GM06990 (cell line): Measurements from ENCODE around the gene GCK.

ENCODE experiments used
- DNase-seq: peaks from one replicate; pipeline ENCODE4 v3.0.0-alpha.2; 2011; ENCODE audit not compliant: insufficient read length; ENCODE audit errors: extremely low read depth
- H3K27me3 ChIP-seq: replicated peaks from 2 replicates; pipeline ENCODE4 v1.6.0; 2011; ENCODE audit warnings: low read length; ENCODE audit not compliant: control insufficient read depth, insufficient read depth
- H3K36me3 ChIP-seq: 2 replicates; pipeline ENCODE4 v1.5.1; 2011; ENCODE audit warnings: low read length; ENCODE audit not compliant: control insufficient read depth, insufficient read depth
- H3K4me3 ChIP-seq: replicated peaks from 2 replicates; pipeline ENCODE4 v1.5.1; 2011; ENCODE audit warnings: low read depth, mild to moderate bottlenecking, control low read depth, low read length
- TF ChIP-seq, protein P1 (sequence below): IDR thresholded peaks from 2 replicates; pipeline ENCODE4 v1.5.1; 2011; ENCODE audit warnings: low read length, control low read depth, mild to moderate bottlenecking, inconsistent platforms; ENCODE audit not compliant: insufficient read depth, poor library complexity, severe bottlenecking

Gene GCK

DNA sequence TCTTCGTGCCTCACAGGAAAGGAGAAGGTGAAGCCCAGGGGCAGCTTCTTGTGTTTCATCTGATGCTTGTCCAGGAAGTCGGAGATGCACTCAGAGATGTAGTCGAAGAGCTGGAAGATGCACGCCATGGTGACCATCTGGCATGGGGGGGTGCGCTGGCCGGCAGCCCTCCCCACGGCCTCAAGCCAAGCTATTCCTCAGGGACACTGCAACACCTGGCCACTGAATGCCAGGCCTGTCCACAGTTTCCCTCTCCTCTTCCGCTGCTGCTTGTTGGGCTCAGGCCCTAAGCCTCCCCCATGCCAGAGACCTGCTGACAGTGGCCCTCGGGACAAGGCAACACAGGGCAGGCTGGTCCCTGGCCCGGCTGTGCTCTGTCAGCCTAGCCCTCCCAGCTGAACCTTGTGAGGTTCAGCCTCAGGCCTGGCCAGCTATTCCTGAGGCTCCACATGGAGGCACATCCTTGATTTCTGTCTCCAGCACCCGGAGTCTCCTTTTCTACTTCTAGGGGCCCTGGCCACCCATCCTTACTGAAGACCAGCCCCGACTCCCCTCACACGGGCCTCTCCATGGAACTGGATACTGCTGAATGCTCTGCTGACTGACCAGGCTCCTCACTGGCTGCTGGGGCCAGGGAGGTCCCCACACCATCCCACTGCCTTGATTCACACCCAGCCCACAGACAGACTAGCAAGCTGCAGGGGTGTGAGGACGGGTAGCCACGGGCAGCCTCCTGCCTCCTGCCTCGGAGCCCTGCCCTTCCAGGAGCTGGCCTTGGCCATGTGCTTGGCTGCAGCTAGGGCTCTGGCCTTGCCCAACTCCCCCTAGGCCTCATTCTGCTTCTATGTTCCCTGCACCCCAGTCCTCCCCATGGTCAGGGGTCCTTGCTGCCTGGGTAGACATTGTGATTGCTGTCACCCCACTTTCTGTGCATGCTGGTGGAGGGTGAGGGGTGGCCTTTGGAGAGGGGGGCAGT, 38.0 kb downstream of the GCK start:
- Histone ChIP-seq H3K4me3 (no peak overlapping the region), H3K36me3 (no peaks in the 10 kb centered on the region), H3K27me3 (no peaks in the 10 kb centered on the region)
- DNase-seq = no peak
- TF ChIP-seq, protein P1, sequence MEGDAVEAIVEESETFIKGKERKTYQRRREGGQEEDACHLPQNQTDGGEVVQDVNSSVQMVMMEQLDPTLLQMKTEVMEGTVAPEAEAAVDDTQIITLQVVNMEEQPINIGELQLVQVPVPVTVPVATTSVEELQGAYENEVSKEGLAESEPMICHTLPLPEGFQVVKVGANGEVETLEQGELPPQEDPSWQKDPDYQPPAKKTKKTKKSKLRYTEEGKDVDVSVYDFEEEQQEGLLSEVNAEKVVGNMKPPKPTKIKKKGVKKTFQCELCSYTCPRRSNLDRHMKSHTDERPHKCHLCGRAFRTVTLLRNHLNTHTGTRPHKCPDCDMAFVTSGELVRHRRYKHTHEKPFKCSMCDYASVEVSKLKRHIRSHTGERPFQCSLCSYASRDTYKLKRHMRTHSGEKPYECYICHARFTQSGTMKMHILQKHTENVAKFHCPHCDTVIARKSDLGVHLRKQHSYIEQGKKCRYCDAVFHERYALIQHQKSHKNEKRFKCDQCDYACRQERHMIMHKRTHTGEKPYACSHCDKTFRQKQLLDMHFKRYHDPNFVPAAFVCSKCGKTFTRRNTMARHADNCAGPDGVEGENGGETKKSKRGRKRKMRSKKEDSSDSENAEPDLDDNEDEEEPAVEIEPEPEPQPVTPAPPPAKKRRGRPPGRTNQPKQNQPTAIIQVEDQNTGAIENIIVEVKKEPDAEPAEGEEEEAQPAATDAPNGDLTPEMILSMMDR = no peak

DNA sequence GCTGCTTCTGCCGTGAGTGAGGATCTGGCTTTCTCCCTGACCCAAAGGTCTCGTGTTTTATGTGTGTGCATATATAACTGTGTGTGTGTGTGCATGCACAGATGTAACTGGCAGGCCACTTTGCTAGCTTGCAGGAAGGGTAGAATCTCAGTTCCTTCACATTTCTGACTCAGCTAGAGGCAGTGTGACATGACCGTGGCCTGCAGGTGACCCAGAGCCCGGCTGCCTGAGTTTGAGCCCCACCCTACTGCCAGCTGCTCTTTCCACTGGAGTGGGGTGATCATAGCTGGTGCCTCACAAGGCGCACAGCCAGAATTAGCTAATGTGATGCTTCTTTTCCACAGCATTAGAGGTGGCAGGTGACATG, 38.8 kb downstream of the GCK start:
- Histone ChIP-seq H3K27me3 (no peaks in the 10 kb centered on the region), H3K36me3 (no peaks in the 10 kb centered on the region), H3K4me3 (no peak overlapping the region)
- DNase-seq = peak; percentile 46
- TF ChIP-seq, protein P1 = no peak

DNA sequence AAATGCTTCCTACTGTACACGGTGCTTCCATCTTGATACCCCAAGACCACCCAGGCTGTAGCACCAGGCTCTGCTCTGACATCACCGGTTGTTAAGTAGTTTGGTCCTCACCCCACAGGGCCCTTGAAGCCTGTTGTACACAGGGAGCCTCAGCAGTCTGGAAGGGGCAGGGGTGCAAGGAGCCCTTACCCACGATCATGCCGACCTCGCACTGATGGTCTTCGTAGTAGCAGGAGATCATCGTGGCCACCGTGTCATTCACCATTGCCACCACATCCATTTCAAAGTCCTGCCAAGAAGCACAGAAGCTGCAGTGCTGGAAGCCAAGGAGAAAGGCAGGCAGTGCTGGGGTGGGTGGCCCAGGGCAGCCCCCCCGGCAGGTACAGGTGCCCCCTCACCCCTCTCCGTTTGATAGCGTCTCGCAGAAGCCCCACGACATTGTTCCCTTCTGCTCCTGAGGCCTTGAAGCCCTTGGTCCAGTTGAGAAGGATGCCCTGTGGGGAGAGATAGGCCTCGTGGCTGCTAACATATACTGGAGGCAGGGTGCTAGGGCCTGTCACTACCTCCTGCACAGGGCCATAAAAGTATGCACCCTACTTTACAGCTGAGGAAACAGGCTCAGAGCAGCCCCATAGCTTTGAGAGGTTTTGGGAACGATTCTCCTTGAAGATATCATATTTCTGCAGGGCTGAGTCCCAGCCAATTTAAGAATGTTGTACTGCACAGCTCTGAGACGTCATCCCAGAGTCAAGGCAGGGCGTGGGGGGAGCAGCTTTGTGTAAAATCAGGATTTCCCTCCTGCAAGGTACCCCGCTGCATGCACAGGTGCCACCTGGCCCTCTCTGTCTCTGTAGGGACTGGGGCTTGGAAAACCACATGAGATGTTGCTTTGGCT, 39.4 kb downstream of the GCK start:
- no peak for DNase-seq
- no peak overlapping the region for H3K4me3 ChIP-seq
- H3K36me3 ChIP-seq = no peaks in the 10 kb centered on the region
- H3K27me3 ChIP-seq = no peaks in the 10 kb centered on the region
- TF ChIP-seq, protein P1 = no peak

DNA sequence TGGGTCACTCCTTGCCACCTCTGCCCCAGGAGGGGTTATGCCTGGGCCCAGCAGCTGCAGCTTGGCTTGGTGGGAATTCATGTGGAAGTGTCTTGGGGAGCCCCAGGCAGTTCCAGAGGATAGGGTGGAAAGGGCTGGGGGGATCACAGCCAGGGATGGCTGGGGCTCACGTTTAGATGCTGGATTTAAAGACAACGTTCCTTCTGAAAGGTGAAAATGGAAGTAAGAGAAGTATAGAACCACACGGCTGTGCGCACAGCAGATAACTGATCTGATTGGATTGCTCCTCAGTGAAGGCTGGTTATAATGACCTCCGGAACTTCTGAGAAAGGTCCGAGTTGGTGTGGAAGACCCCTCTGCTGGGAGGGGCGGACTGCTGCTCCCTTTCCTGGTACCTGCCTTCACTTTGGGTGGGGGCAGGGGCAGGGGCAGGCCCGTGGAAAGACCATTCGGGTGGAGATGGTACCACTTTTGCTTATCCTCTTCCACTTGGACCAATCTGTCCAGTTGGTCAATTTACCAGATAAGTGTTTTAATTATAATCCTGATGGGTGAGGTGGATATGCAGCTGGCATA, 40.2 kb downstream of the GCK start:
- no peak for DNase-seq
- TF ChIP-seq, protein P1 = no peak
- no peak overlapping the region for H3K4me3 ChIP-seq
- H3K27me3 ChIP-seq = no peaks in the 10 kb centered on the region
- no peaks in the 10 kb centered on the region for H3K36me3 ChIP-seq

DNA sequence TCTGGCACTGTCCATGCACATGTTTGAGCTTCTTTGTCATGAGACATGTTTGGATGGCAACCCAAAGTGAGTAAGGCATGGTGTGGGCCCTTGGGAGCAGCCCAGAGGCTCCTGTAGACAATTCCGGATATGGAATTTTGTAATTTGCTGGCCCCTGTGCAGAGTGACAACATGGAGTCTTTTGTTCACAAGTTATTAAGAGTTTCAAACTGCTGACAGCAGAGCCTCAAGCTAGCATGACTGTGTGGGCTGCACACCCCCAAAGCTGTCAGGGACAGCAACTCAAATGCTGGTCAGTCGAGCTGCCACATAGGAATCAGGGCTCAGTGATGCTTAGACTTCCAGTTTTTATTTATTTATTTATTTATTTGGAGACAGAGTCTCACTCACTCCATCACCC, 41.1 kb downstream of the GCK start:
- DNase-seq = no peak
- H3K4me3 ChIP-seq = no peak overlapping the region
- no peaks in the 10 kb centered on the region for H3K36me3 ChIP-seq
- TF ChIP-seq, protein P1 = no peak
- no peaks in the 10 kb centered on the region for H3K27me3 ChIP-seq
